Fibroblast of villous mesenchyme (primary cell): Measurements from ENCODE around the gene C9orf72. TPM values are rescaled to one million over a fixed set of nuclear protein-coding genes. Genes with fewer than 3 reads are reported as not detected.

ENCODE experiments used
- DNase-seq: peaks from one replicate; pipeline ENCODE4 v3.0.0-alpha.2; 2010; ENCODE audit warnings: low read depth
- H3K4me3 ChIP-seq: 2 replicates; pipeline ENCODE4 v1.5.1; 2011; ENCODE audit warnings: low read depth, mild to moderate bottlenecking, low read length
- total RNA-seq: library from RNA; depleted of rRNA; stranded (reverse); fragments of >200 nt; gene quantifications from 2 replicates; pipeline ENCODE4 v1.2.3, GENCODE V29; 2012
- TF ChIP-seq, protein P1 (sequence below): IDR thresholded peaks from 2 replicates; pipeline ENCODE4 v1.5.1; 2012; ENCODE audit warnings: low read depth, mild to moderate bottlenecking, low read length; ENCODE audit not compliant: insufficient read depth

The C9orf72 gene
- total RNA-seq, 1 donor = 7.8 TPM

- no peak overlapping the region for H3K4me3 ChIP-seq
- TF ChIP-seq, protein P1, sequence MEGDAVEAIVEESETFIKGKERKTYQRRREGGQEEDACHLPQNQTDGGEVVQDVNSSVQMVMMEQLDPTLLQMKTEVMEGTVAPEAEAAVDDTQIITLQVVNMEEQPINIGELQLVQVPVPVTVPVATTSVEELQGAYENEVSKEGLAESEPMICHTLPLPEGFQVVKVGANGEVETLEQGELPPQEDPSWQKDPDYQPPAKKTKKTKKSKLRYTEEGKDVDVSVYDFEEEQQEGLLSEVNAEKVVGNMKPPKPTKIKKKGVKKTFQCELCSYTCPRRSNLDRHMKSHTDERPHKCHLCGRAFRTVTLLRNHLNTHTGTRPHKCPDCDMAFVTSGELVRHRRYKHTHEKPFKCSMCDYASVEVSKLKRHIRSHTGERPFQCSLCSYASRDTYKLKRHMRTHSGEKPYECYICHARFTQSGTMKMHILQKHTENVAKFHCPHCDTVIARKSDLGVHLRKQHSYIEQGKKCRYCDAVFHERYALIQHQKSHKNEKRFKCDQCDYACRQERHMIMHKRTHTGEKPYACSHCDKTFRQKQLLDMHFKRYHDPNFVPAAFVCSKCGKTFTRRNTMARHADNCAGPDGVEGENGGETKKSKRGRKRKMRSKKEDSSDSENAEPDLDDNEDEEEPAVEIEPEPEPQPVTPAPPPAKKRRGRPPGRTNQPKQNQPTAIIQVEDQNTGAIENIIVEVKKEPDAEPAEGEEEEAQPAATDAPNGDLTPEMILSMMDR = no peak
- peak; percentile 7 for DNase-seq
Measured at GRCh38 chr9:27602954-27603353, 29.7 kb upstream of the C9orf72 start.

DNA sequence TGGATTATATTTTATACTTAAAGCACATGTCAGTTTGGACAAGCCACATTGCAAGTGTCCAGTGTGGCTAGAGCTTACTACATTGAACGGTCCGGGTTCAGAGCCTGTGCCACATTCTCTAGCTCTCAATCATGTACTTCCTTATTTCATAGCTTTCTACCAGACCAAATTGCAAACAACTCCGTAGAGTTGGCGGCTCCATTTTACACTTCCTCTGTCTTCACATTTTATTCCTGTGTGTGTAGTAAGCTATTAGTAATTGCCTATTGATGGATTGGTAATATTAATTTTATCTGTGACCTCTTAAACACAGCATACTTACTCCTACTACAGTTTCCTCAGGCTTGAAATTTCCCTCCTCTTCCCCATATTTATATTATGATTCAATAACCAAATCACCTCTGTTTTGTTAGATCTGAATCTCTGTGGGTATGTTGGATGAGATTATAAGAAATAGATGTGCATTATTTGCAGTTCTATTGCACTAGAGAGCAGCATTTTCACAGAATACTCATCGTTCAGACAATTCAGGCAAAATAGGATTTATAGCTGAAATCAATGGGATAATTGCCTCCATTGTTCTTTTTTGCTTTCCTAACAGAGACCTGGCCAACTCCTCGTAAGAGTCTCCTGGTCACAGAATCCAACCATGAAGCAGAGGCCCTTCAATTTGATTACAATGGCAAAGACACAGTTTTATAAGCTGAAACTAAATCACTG lies 29.0 kb upstream of the C9orf72 start:
- TF ChIP-seq, protein P1 = no peak
- DNase-seq = no peak
- H3K4me3 ChIP-seq = no peak overlapping the region

- no peak overlapping the region for H3K4me3 ChIP-seq
- TF ChIP-seq, protein P1 = no peak
- no peak for DNase-seq
Measured at GRCh38 chr9:27601396-27601795, 28.1 kb upstream of the C9orf72 start.

GRCh38 chr9:27600256-27600655 lies 27.0 kb upstream of the C9orf72 start:
- TF ChIP-seq, protein P1 = no peak
- DNase-seq = peak; percentile 58
- no peak overlapping the region for H3K4me3 ChIP-seq

DNA sequence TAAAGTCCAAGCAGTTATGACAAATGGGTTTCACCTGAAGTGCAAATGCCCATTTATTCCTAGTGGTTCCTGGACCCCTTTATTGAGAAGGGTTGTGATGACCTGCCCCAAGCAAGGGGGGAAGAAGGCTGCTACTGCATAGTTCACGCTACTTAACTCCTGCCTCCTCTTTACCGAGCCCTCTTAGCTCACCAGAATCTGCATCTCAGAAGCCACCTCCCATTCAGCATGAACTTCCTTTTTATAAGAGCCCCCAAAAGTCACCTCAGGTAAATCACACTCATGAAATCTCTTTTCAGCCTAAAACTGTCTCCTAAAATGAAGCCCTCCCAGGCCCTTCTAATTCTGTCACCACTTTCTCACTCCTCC lies 26.6 kb upstream of the C9orf72 start:
- DNase-seq = no peak
- TF ChIP-seq, protein P1 = no peak
- H3K4me3 ChIP-seq = no peak overlapping the region

DNA sequence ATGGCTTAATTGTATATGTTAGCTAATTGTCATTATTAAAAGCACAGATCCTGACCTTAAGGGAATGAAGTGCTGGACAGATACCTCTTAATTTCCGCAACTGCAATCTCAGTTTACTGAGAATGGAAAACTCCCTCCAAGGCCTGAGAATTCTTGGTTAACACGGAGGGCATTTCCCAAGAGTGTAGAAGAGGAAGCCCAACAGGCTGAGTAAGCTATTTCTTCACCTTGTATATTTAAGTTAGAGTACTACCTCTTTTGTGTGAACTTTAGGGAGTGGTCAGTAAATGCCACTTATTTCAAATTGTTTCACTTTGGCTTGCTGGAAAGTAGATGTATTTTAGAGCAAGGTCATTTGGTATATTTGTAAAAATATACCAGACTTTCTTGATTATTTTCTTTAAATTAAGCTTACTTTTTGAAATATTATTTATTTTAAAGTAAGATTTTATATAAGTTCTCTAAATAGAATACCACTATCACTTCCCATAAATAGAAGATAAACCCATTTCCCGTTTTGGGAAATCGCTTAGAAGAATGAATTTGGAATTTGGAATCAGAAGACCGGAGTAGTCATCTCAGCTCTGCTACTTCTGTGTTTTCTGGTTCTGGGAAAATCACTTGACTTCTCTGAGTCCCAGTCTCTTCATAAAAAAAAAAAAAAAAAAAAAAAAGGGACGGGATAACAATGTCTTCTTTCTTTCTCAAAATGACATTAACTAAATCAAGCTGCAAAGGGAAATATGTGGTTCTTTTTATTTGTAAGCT lies 26.0 kb upstream of the C9orf72 start:
- TF ChIP-seq, protein P1 = no peak

More for the DNA sequence above, 26.0 kb upstream of the C9orf72 start:
- no peak overlapping the region for H3K4me3 ChIP-seq
- no peak for DNase-seq
